DND-41 (cell line): Measurements from ENCODE around the gene ERI2.

ENCODE experiments used
- ATAC-seq: fragments of 200-7000 bp; cut with Tn5 transposase; 3 replicates; pipeline ENCODE4 v1.9.1; 2021; ENCODE audit warnings: low read depth; ENCODE audit not compliant: insufficient read depth
- DNase-seq: peaks from one replicate; pipeline ENCODE4 v3.0.0-alpha.2; 2020
- H2AFZ ChIP-seq: 2 replicates; pipeline ENCODE4 v1.6.0; 2012; ENCODE audit warnings: low read depth, low read length
- H3K27ac ChIP-seq: 2 replicates; pipeline ENCODE4 v1.5.1; 2012; ENCODE audit warnings: low read length, inconsistent platforms
- H3K27me3 ChIP-seq: fragments of 200-600 bp; sonication (generic); 2 replicates; pipeline ENCODE4 v1.6.0; 2012; ENCODE audit warnings: low read length, mild to moderate bottlenecking, inconsistent platforms; ENCODE audit not compliant: insufficient read depth, poor library complexity
- H3K36me3 ChIP-seq: 2 replicates; pipeline ENCODE4 v1.5.1; 2012; ENCODE audit warnings: low read length, inconsistent platforms; ENCODE audit not compliant: insufficient read depth
- H3K4me1 ChIP-seq: 2 replicates; pipeline ENCODE4 v1.5.1; 2012; ENCODE audit warnings: mild to moderate bottlenecking, low read length; ENCODE audit not compliant: insufficient read depth
- H3K4me2 ChIP-seq: 2 replicates; pipeline ENCODE4 v1.6.0; 2012; ENCODE audit warnings: mild to moderate bottlenecking, moderate library complexity, low read length, inconsistent platforms; ENCODE audit not compliant: insufficient read depth
- H3K4me3 ChIP-seq, 2 experiments: fragments of 200-600 bp in 1 of 2; shearing (Covaris generic) in 1 of 2; 2 replicates each; pipeline ENCODE4 v1.5.1; 2012 to 2016; ENCODE audit warnings: inconsistent platforms in 2 of 2, low read length in 2 of 2, mild to moderate bottlenecking in 2 of 2, low read depth in 1 of 2, moderate library complexity in 1 of 2
- H3K79me2 ChIP-seq: 2 replicates; pipeline ENCODE4 v1.6.0; 2012; ENCODE audit warnings: low read length, inconsistent platforms; ENCODE audit not compliant: insufficient read depth
- H3K9ac ChIP-seq: 2 replicates; pipeline ENCODE4 v1.6.0; 2012; ENCODE audit warnings: low read depth, mild to moderate bottlenecking, inconsistent platforms, low read length, moderate library complexity
- H3K9me3 ChIP-seq: 2 replicates; pipeline ENCODE4 v1.5.1; 2012; ENCODE audit warnings: low read length, moderate library complexity, mild to moderate bottlenecking, inconsistent platforms; ENCODE audit not compliant: insufficient read depth, severe bottlenecking
- H4K20me1 ChIP-seq: 2 replicates; pipeline ENCODE4 v1.6.0; 2012; ENCODE audit warnings: low read length; ENCODE audit not compliant: insufficient read depth
- CTCF ChIP-seq: IDR thresholded peaks from 2 replicates; pipeline ENCODE4 v1.5.1; 2012; ENCODE audit warnings: borderline replicate concordance, low read length, moderate library complexity, mild to moderate bottlenecking; ENCODE audit not compliant: poor library complexity, severe bottlenecking; ENCODE audit errors: extremely low read depth
- EZH2 ChIP-seq: IDR thresholded peaks from 3 replicates; pipeline ENCODE4 v1.6.1; 2012; ENCODE audit warnings: borderline replicate concordance, low read depth, mild to moderate bottlenecking, moderate library complexity, low read length, inconsistent platforms; ENCODE audit not compliant: severe bottlenecking

ERI2 gene

GRCh38 chr16:20773679-20774078 lies 32.6 kb downstream of the ERI2 start:
- H3K9me3 ChIP-seq = no peaks in the 10 kb centered on the region
- no peak overlapping the region for H3K4me3 ChIP-seq
- ATAC-seq = no peak
- H3K4me1 ChIP-seq = no peaks in the 10 kb centered on the region
- no peak for DNase-seq
- H3K27ac ChIP-seq = no peak overlapping the region
- no peaks in the 10 kb centered on the region for H3K27me3 ChIP-seq
- no peak overlapping the region for H3K9ac ChIP-seq
- H4K20me1 ChIP-seq = no peaks in the 10 kb centered on the region; the same call in 1 of the 2 replicates
- no peak overlapping the region for H3K4me2 ChIP-seq
- no peaks in the 10 kb centered on the region for H3K79me2 ChIP-seq
- TF ChIP-seq CTCF = no peak
- no peak for TF ChIP-seq EZH2
- H2AFZ ChIP-seq = no peak overlapping the region
- no peaks in the 10 kb centered on the region for H3K36me3 ChIP-seq

- Histone ChIP-seq H3K4me3 (no peak overlapping the region), H3K27me3 (no peaks in the 10 kb centered on the region), H4K20me1 (no peaks in the 10 kb centered on the region), H3K4me2 (no peak overlapping the region), H3K9me3 (no peaks in the 10 kb centered on the region), H3K4me1 (peaks cover 11% of the 10 kb centered on the region; the same call in 1 of the 2 replicates), H3K79me2 (no peaks in the 10 kb centered on the region), H2AFZ (no peak overlapping the region), H3K27ac (no peak overlapping the region), H3K36me3 (no peaks in the 10 kb centered on the region), H3K9ac (no peak overlapping the region)
- no peak for ATAC-seq
- TF ChIP-seq CTCF (no peak), EZH2 (no peak)
- DNase-seq = no peak
Measured at GRCh38 chr16:20768818-20769217, 37.5 kb downstream of the ERI2 start.

GRCh38 chr16:20768121-20768520 lies 38.2 kb downstream of the ERI2 start:
- Histone ChIP-seq H4K20me1 (no peaks in the 10 kb centered on the region), H2AFZ (no peak overlapping the region), H3K4me1 (peaks cover 18% of the 10 kb centered on the region), H3K4me3 (no peak overlapping the region), H3K27me3 (no peaks in the 10 kb centered on the region), H3K36me3 (no peaks in the 10 kb centered on the region), H3K27ac (no peak overlapping the region), H3K4me2 (no peak overlapping the region), H3K9ac (no peak overlapping the region), H3K9me3 (no peaks in the 10 kb centered on the region), H3K79me2 (no peaks in the 10 kb centered on the region)
- TF ChIP-seq EZH2 (no peak), CTCF (no peak)
- ATAC-seq (no peak), DNase-seq (no peak)

- no peak for TF ChIP-seq EZH2
- TF ChIP-seq CTCF = no peak
- H3K27ac ChIP-seq = no peak overlapping the region
- no peak overlapping the region for H3K4me2 ChIP-seq
- H2AFZ ChIP-seq = no peak overlapping the region
- no peaks in the 10 kb centered on the region for H3K9me3 ChIP-seq
- H3K4me1 ChIP-seq = peaks cover 22% of the 10 kb centered on the region
- no peak overlapping the region for H3K4me3 ChIP-seq
- H4K20me1 ChIP-seq = no peaks in the 10 kb centered on the region
- H3K79me2 ChIP-seq = no peaks in the 10 kb centered on the region
- no peak overlapping the region for H3K9ac ChIP-seq
- ATAC-seq (no peak), DNase-seq (no peak)
- no peaks in the 10 kb centered on the region for H3K36me3 ChIP-seq
- H3K27me3 ChIP-seq = no peaks in the 10 kb centered on the region
Measured at GRCh38 chr16:20767577-20767976, 38.7 kb downstream of the ERI2 start.
